NCI-H345 treated with DMSO at 0.1 percent for 48 hours (cell line): ENCODE results near the gene MACROD1.

Experiments
- DNase-seq: peaks from one replicate; lab custom pipeline; 2025; ENCODE audit not compliant: unreplicated experiment; lab: John Stamatoyannopoulos, UW

The MACROD1 gene, protein sequence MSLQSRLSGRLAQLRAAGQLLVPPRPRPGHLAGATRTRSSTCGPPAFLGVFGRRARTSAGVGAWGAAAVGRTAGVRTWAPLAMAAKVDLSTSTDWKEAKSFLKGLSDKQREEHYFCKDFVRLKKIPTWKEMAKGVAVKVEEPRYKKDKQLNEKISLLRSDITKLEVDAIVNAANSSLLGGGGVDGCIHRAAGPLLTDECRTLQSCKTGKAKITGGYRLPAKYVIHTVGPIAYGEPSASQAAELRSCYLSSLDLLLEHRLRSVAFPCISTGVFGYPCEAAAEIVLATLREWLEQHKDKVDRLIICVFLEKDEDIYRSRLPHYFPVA

DNA sequence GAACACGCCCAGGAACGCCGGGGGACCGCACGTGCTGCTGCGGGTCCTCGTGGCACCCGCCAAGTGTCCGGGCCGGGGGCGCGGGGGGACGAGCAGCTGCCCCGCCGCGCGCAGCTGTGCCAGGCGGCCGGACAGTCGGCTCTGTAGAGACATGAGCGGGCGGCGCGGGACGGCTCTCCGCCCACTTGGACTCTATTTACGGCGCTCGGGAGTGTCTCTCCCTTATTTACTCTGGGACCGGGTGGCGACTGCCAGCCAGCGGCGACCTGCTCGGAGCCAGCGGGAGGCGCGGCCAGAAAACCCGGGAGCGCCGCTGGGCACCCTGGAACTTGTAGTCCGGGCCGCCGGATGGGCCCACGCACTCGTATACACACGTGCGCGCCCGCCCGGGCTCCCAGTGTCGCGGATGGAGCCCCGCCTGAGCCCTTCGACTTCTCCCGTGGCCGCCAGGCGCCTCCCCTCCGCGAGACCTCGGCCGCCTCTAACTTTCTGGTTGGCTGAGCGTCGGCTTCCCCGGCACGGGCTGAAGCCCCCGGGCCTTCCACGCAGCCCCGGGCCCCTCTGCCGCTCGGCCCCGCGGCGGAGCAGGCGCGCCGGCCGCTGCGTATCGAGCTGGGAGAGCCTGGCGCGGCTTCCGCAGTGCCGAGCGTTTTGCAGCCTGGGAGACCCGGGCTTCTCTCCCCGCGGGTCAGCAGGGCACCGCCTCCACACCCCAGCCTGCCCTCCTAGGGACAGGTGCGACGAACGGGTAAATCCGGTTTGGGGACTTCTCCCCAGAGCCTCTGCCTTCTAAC lies at the start of gene MACROD1:
Gene MACROD1 (minus strand): TSS at position 272 of the 794 bp plus-strand sequence. CDS start 119 bp downstream, at position 153.
- peak; percentile 50 for DNase-seq

DNA sequence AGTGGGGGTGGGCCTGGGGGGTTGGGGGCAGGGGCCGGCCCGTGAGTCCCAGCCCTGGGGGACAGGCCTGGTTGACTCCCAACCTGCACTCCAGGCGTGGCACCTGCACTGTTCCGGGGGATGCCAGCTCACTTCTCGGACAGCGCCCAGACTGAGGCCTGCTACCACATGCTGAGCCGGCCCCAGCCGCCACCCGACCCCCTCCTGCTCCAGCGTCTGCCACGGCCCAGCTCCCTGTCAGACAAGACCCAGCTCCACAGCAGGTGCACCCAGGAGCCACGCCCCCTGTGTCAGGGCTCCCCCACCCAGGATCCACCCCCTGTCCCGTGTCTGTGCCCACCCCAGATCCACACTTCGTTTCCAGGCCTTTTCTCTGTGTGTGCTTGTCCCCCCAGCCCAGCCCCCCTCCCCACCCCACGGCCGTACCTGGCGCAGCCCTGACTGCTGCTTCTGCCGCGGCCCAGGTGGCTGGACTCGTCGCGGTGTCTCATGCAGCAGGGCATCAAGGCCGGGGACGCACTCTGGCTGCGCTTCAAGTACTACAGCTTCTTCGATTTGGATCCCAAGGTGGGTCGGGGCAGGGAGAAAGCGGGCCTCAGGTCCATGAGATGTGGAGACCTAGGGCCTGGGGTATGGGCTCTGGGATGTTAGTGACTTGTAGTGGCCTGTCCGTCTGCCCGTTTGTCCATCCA lies 45.4 kb upstream of the MACROD1 start:
- DNase-seq, result no peak

DNA sequence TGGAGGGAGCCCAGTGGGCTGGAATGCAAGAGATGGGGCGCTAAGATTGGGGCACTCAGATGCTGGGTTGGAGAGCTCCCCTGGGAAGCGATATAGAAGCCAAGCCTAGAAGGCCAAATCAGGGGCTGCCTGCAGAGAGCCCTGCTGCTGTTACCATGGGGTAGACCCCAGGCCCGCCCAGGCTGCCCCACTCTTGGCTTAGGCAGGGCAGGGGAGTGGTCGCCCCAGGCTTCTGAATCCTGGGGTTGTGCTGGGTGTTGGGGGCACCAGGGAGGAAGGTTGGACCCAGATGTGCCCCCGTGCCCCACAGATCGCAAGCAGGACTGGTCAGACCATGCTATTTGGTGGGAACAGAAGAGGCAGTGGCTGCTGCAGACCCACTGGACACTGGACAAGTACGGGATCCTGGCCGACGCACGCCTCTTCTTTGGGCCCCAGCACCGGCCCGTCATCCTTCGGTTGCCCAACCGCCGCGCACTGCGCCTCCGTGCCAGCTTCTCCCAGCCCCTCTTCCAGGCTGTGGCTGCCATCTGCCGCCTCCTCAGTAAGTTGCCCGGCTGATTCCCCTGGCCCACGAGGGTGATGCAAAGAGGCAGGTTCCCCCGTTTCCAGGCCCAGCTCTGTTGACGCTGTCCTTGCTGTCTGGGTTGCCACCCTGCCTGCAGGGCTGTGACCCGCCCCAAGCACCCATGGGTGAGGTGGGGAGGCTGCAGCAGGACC lies 44.5 kb upstream of the MACROD1 start:
- DNase-seq, result no peak

DNA sequence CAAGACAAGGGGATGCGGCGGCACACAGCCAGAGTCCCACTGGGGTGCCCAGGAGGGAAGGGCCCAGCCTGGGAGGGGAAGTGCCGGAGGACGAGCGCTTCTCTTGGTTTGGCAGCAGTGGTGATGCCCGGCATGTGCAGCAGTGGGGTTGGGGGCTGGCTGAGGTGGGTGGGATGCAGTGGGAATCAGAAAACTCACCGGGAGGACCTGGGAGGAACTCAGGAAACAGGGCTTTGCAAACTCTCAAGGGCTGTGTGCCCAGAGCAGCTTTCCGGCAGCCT lies 43.6 kb upstream of the MACROD1 start:
- no peak for DNase-seq

DNA sequence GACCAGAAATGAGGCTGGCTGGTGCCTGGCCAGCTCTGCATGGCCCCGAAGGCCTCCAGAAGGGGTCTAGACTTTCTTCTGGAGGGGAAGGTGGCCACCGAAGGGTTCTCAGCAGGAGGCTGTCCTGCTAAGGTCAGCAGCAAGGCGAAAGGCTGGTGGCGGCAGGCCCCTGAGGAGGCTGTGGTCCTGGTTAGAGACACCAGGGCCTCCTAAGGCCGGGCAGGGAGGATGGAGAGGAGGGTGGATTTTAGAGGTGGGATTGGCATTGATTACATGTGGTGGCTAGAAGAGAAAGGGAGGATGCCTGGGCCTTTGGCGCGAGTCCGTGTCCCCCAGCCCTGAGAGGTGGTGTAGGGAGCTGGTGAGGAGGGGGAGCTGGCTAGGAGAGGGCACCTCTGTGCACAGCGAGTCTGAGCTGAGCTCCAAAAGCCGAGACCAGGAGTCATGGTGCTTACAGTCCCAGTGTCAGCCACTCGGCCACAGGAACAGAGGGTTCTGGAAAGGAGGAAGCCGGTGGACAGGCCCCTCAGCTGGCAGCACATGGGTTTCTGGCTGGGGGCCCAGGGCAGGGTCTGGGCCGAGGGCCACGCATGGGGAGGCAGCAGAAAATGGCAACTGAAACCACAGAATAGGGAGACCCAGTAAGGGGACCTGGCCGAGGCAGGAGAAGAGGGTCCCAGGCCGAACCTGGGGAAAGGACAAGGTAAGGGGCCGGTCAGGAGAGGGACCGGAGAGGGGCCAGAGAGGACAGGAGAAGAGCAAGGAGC lies 43.1 kb upstream of the MACROD1 start:
- DNase-seq, result no peak

DNA sequence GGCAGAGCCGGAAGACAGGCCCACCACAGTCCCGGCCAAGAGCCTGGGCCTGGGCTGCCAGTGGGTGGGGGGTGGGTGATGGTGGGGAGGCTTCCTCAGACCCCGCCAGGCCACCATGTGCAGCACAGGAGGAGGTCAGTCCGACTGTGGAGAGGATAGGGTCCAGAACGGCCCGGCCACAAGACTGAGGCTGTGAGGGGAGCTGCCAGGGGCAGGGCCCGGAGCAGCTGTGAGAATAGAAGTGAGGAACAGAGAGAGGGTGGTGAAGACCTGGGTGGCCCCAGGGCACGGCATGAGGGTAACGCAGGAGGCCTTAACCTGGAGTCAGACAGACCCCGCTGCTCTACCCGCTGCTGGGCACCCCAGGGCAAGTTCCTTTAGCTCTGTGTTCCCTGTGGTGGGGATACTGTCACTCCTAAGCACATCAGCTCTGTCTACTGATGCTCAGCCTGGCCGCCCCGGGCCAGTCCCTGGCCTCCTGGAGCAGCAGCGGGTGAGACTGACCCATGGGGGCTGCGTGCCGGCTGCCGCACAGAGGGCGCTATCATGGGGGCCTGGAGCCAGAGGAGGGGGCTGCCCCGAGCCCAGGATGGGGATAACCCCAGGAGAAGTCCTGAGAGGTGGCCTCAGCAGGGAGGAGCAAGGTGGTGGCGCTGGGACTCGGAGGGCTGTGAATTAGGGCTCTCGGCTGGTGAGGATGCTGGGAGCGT lies 42.3 kb upstream of the MACROD1 start:
- DNase-seq, result no peak

DNA sequence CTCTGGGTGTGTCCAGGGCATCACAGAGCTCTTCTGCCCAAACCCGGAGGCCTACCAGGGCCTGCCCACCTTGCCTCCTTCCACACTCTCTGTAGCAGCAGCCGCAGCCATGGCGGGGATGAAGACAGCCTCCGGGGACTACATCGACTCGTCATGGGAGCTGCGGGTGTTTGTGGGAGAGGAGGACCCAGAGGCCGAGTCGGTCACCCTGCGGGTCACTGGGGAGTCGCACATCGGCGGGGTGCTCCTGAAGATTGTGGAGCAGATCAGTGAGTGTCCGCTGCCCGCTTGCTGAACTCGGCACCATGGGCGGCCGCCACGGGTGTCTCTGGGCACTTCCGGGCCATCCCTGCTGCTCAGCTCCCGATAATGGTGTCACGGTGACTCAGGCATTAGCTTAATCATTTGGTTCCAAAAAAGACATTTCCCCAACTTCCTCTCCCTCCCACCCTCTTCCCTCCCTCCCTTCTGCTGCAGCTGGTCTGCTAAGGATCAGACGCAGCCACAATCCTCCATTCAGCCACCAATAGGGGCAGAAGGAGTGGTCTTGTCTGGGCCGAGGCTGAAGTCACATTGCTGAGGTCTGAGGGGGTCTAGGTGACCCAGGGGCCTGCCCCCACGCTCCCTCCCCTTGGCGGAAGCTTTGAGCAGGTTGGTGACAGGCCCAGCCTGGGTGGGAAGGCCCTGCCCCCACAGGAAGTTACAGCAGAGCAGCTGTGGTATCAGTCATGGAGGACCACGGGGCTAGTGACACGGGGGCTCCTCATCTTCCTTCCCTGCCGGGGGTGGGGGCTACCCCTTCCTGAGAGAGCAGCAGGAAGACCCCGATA lies 41.6 kb upstream of the MACROD1 start:
- DNase-seq, result no peak

DNA sequence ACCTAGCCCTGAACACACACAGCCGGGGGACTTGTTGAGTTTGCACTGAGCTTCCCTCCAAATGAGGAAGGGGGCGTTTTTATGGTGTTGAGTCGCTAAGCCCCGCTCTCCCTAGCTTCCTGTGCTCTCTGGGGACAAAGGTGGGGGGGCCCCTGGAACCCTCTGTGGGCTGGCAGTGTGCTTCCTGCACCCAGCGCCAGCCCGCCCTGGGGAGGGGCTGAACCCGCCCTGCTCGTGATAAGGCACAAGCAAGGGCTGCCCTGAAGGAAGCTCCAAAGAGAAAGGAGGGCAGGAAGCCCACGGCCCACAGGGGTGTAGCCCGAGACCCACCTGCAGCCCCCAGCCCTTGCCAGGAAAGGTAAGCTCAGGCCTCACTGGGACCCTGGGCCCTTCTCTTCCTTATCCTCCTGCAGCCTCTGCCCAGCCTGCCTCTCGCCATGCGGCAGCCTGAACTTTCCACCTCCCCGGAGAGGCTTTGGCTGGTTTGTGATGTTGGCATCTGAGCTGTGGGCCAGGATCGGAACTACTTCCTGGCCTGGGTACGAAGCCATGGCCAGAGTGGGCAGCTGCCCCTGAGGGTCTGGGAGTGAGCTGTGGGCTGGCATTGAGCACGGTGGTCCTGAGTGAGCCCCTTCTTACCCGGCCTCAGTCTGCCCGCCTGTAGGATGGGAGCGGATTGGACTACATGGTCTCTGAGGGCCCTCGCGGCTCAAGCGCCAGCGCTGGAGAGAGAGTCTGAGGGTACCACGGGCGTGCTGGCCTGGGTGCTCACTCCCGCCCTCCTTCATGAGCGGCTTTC lies 40.7 kb upstream of the MACROD1 start, which contains the start of gene FERMT3:
Gene FERMT3 (plus strand): TSS at position 265 of the 799 bp plus-strand sequence. CDS start 644 bp downstream, outside the sequence.
- DNase-seq, result no peak

DNA sequence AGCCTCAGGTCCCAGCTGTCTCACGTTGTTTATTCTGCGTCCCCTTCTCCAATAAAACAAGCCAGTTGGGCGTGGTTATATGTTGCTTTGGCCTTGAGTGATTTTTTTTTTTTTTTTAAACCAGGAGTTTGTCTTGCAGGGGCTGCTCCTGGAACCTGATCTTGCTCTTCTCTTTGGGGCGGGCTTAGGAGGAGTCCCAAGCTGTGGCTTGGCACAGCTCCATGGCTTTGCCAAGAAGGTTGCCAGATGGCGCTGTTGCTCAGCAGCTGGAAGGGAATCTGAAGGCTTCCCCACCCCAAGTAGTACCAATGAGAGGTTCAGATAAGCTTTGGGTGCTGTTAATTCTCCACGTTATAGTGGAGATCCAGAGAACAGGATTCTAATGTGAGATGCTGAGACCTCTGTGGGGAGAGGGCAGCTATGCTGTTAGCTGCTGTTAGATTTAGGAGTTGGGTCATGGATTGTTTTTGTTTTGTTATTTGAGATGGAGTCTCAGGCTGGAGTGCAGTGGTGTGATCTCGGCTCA lies 38.6 kb upstream of the MACROD1 start:
- DNase-seq, result peak; percentile 31

DNA sequence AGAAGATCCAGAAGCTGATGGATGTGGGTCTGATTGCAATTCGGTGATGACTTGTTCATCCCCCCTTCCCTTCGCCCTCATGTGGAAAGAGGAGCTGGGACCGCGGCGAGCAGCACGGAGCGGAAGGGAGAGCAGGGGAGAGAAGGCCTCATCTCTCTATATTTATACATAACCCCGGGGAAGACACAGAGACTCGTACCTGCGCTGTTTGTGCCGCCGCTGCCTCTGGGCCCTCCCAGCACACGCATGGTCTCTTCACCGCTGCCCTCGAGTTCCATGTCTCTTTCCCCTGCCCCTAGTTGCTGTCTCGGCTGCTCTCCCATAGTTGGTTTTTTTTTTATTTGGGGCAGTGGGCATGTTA lies 38.1 kb upstream of the MACROD1 start:
- DNase-seq, result no peak

DNA sequence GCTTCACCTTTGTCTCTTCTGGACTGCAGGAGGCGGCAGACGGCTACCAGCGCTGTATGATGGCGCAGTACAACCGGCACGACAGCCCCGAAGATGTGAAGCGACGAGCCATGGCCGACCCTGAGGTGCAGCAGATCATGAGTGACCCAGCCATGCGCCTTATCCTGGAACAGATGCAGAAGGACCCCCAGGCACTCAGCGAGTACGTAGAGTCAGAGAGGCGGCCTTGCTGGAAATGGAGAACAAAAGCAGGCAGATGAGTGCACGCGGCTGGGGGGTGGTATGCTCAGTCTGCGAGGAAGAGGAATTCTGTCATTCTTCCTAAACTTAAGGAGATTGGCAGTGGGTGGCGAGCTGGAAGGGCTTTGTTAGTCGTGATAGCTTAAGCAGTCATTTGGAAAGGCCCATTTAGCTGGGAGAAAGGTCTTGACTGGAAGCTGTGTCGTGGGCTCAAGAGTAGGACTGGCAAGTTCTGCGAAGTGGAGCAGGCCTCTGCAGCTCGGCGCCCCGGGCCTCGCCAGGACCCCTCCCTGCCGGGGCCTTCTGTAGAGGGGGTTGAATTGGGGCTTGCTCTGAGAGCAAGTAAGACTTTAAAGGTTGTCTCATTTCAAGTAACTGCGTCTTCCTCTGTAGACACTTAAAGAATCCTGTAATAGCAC lies 37.6 kb upstream of the MACROD1 start:
- DNase-seq, result no peak

DNA sequence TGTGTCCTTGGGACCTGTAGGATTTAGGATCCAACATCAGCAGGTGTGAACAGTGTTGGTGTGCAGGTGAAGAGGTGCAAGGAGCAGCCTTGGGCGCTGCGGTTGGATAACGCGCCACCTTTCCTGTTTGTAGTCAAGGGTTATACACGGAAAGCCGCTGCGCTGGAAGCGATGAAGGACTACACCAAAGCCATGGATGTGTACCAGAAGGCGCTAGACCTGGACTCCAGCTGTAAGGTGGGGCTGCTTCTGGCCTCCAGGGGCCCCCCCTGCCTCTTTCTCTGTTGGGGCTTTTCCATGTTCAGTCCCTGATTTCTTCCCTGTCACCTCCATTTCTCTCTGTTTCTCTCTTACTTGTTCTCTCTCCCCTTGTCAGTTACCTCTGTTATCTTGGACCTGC lies 37.1 kb upstream of the MACROD1 start:
- DNase-seq, result no peak

DNA sequence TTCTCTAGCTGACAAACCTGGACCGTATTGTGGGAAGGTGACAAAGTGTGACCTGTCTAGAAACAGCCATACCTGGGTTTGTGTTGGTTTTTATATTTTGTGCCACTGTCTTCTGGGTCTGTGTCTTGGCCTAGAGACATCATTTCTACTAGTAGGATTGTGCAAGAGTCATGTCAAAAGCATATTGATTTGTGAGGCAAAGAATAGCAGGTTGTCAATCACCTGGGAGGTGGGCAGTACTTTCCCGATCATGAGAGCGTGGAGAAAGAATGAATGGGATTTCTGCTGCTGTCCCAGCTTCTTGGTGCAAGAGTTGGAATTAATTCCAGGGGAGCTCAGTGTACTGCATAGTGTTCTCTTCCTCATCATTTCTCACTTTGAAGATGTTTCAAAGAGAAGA lies 35.6 kb upstream of the MACROD1 start:
- DNase-seq, result no peak

DNA sequence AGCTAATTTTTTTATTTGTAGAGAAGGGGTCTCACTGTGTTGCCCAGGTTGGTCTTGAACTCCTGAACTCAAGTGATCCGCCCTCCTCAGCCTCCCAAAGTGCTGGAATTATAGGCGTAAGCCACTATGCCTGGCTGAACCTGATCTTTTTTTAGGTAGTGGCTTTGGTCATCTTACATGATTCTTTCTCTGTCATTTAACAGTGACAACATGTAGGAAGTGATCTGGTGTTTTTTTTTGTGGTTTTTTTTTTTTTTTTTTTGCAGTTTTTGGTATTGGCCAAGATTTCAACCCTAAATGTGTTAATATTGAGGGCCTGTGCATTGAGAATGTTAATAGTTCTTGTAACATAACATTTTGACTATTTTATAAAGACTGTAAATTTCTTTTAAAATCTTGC lies 32.6 kb upstream of the MACROD1 start:
- no peak for DNase-seq

DNA sequence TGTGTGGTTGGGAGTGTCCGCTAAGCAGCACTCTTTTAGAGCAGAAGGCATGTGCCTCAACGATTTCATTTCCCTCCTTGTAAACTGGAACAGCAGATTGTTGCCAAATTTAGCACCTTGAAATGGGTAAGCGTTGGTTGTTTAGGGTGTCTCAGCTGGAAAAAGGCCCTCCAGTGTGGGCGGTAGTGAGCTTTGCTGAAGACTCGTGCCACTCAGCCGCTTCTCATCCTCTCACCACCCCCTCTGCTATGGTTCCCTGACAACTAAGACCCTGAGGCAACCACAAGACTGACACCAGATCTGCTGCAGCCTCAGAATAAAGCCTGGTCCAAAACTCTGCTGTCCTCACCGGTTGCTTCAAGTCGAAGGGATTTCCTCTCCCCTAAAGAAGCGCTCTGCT lies 30.7 kb upstream of the MACROD1 start:
- DNase-seq, result no peak

DNA sequence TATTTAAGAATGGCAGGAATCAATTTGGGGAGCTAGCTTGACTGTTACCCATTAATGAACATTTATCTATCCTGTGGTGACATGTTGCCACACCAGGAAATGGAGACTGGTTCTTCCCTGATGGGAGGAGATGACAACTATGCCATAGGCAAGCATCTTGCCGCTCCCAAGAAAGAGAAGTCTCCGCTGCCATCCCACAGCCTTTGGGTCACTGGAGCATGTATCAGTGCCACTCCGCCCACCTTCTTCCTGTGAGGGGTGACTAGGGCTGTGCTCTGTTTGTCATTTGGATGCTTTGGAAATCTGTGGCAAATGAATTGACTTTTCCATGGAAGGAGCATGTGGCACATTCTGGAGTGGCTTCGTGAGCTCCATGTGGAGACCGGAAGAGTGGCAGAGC lies 26.5 kb upstream of the MACROD1 start:
- DNase-seq, result no peak

DNA sequence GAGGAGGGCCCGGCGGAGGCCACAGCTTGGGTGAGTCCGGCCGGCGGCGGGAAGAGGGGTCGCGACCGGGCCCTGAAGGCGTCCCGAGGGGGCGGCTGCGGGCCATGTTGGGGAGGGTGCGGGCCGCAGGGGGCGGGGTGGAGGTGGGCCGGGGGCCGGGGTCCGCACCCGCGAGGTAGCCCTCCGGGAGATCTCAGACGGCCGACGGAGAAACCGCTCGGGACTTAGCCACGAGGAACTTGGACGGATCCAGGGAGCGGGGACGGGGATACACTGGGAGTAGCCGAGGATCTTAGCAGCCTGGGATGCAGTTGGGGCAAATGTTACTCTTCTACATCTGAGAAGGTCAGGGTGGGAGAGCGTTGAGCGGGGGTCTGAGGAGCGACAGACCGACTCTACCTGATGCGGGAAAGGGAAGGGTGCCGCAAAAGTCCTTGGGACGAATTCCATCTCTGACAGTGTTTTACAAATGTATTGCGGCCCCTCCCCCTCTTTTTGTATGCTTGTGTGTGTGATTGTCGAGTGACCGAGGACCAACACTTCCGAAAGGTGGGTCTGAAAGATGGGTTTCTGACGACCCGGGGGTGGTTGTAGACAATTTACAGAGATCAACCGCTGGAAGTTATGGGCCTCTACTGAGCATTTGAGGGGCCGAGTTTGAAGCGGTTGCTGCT lies 20.7 kb upstream of the MACROD1 start:
- DNase-seq, result no peak
